PC-3 (cell line): ENCODE results near the gene RANBP10. TPM values are rescaled to one million over a fixed set of nuclear protein-coding genes. Genes with fewer than 3 reads are reported as not detected.
A peak's percentile ranks its signal among the peaks of the same experiment; 100 is the strongest.

Experiments
- ATAC-seq: fragments of 200-7000 bp; cut with Tn5 transposase; 2 replicates; pipeline ENCODE4 v1.9.1; 2020; ENCODE audit warnings: mild to moderate bottlenecking, moderate library complexity
- BruUV-seq: library from RNA; stranded (reverse); fragments of 400-500 nt; replicated peaks from 2 replicates; lab custom pipeline; 2021; lab: Mats Ljungman, UMichigan
- CTCF ChIA-PET: fragments of 300-600 bp; sonication (Branson Sonifier 250); formaldehyde crosslinking; loops from one replicate; lab custom pipeline; 2022; ENCODE audit warnings: antibody characterized with exemption; lab: Charles Lee
- POLR2A ChIA-PET: fragments of 300-600 bp; sonication (Branson Sonifier 250); formaldehyde crosslinking; loops from one replicate; lab custom pipeline; 2022; ENCODE audit warnings: antibody characterized with exemption; ENCODE audit not compliant: unreplicated experiment; lab: Charles Lee
- DNase-seq: peaks from one replicate; pipeline ENCODE4 v3.0.0-alpha.2; 2015
- H2AFZ ChIP-seq: fragments of 300-600 bp; sonication (generic); 2 replicates; pipeline ENCODE4 v1.6.0; 2016; ENCODE audit warnings: antibody characterized with exemption, low read length
- H3F3A ChIP-seq: fragments of 300-600 bp; sonication (generic); one replicate; pipeline ENCODE4 v1.6.0; 2017; ENCODE audit warnings: antibody characterized with exemption, low read length, control low read depth, mild to moderate bottlenecking; ENCODE audit not compliant: unreplicated experiment
- H3K27ac ChIP-seq: fragments of 300-600 bp; sonication (generic); 2 replicates; pipeline ENCODE4 v1.5.1; 2016; ENCODE audit warnings: mild to moderate bottlenecking, low read length
- H3K27me3 ChIP-seq: fragments of 300-600 bp; sonication (generic); 2 replicates; pipeline ENCODE4 v1.6.1; 2016; ENCODE audit warnings: low read length, mixed read lengths
- H3K36me3 ChIP-seq: fragments of 300-600 bp; sonication (generic); 2 replicates; pipeline ENCODE4 v1.6.1; 2016; ENCODE audit warnings: low read depth, mixed run types, low read length, mixed read lengths
- H3K4me1 ChIP-seq: fragments of 300-600 bp; sonication (generic); 2 replicates; pipeline ENCODE4 v1.5.1; 2016; ENCODE audit warnings: low read length; ENCODE audit not compliant: insufficient read depth
- H3K4me2 ChIP-seq: fragments of 300-600 bp; sonication (generic); 2 replicates; pipeline ENCODE4 v1.6.0; 2016; ENCODE audit warnings: low read length
- H3K4me3 ChIP-seq: fragments of 300-600 bp; sonication (generic); 2 replicates; pipeline ENCODE4 v1.5.1; 2016; ENCODE audit warnings: mild to moderate bottlenecking, low read length, mixed read lengths
- H3K79me2 ChIP-seq: fragments of 300-600 bp; sonication (generic); 2 replicates; pipeline ENCODE4 v1.6.1; 2017; ENCODE audit warnings: low read length, mixed read lengths
- H3K9ac ChIP-seq: fragments of 300-600 bp; sonication (generic); 2 replicates; pipeline ENCODE4 v1.6.0; 2016; ENCODE audit warnings: mild to moderate bottlenecking, low read length
- H3K9me2 ChIP-seq: fragments of 300-600 bp; sonication (generic); replicated peaks from 2 replicates; pipeline ENCODE4 v1.6.1; 2016; ENCODE audit warnings: mixed run types, low read length, mixed read lengths
- H3K9me3 ChIP-seq: fragments of 300-600 bp; sonication (generic); 2 replicates; pipeline ENCODE4 v1.6.1; 2016; ENCODE audit warnings: low read length, mixed read lengths
- H4K20me1 ChIP-seq: fragments of 300-600 bp; sonication (generic); 2 replicates; pipeline ENCODE4 v1.6.1; 2016; ENCODE audit warnings: low read length, mixed read lengths
- CTCF ChIP-seq: fragments of 300-600 bp; sonication (generic); conservative IDR thresholded peaks from 2 replicates; pipeline ENCODE4 v1.5.1; 2017; ENCODE audit warnings: antibody characterized with exemption, low read depth, mild to moderate bottlenecking, low read length
- EZH2 ChIP-seq: fragments of 300-600 bp; sonication (generic); IDR thresholded peaks from one replicate; pipeline ENCODE4 v1.6.1; 2017; ENCODE audit warnings: antibody characterized with exemption, mild to moderate bottlenecking, low read length; ENCODE audit not compliant: unreplicated experiment
- EZH2phosphoT487 ChIP-seq: fragments of 300-600 bp; sonication (generic); IDR thresholded peaks from 2 replicates; pipeline ENCODE4 v1.6.1; 2018; ENCODE audit warnings: mild to moderate bottlenecking, antibody characterized with exemption, low read length, borderline replicate concordance
- intact Hi-C: fragments of 100-400 bp; cut with micrococcal nuclease; formaldehyde crosslinking; loops from 2 replicates; pipeline ENCODE4 v1.9.0; 2023
- total RNA-seq: library from RNA; depleted of rRNA; stranded (reverse); fragments of >200 nt; gene quantifications from 2 replicates; pipeline ENCODE4 v1.2.3, GENCODE V29; 2014

RANBP10 gene
- total RNA-seq, 1 experiment from 2014 or later, result 5.5 TPM

GRCh38 chr16:67853670-67854069 lies 47.3 kb upstream of the RANBP10 start:
- H3K79me2 ChIP-seq, result peaks cover 95% of the 10 kb centered on the region
- no peak overlapping the region for H3K4me3 ChIP-seq
- no peaks in the 10 kb centered on the region for H3K36me3 ChIP-seq
- no peaks in the 10 kb centered on the region for H4K20me1 ChIP-seq
- no peak overlapping the region for H2AFZ ChIP-seq
- no peak overlapping the region for H3K4me2 ChIP-seq
- ATAC-seq, result no peak
- BruUV-seq, result no TSS peak
- no peaks in the 10 kb centered on the region for H3K27me3 ChIP-seq
- no peaks in the 10 kb centered on the region for H3K9me2 ChIP-seq
- CTCF ChIA-PET, result no interaction called here
- TF ChIP-seq EZH2 (no peak), EZH2phosphoT487 (no peak), CTCF (no peak)
- no peaks in the 10 kb centered on the region for H3F3A ChIP-seq
- peaks cover 22% of the 10 kb centered on the region for H3K4me1 ChIP-seq
- H3K9ac ChIP-seq, result no peak overlapping the region
- no peak overlapping the region for H3K27ac ChIP-seq
- intact Hi-C loops, result no loop called here
- no peak for DNase-seq
- POLR2A ChIA-PET, result no interaction called here
- no peaks in the 10 kb centered on the region for H3K9me3 ChIP-seq

GRCh38 chr16:67848118-67848517 lies 41.8 kb upstream of the RANBP10 start:
- POLR2A ChIA-PET, result no interaction called here

More at GRCh38 chr16:67848118-67848517, 41.8 kb upstream of the RANBP10 start:
- Histone ChIP-seq H2AFZ (no peak overlapping the region), H3K4me3 (peak overlapping the region; percentile 98), H3K4me1 (peaks cover 33% of the 10 kb centered on the region), H3K27ac (peak overlapping the region; percentile 81), H3K9ac (peak overlapping the region; percentile 100), H3K9me3 (no peaks in the 10 kb centered on the region), H4K20me1 (peaks cover 14% of the 10 kb centered on the region; the same call in 1 of the 2 replicates), H3K9me2 (no peaks in the 10 kb centered on the region), H3K27me3 (no peaks in the 10 kb centered on the region), H3K4me2 (peak overlapping the region; percentile 90), H3K79me2 (peaks cover 91% of the 10 kb centered on the region), H3K36me3 (no peaks in the 10 kb centered on the region), H3F3A (no peaks in the 10 kb centered on the region)
- ATAC-seq, result no peak
- DNase-seq, result no peak
- no TSS peak for BruUV-seq
- intact Hi-C loops, result no loop called here
- TF ChIP-seq CTCF (no peak), EZH2 (no peak), EZH2phosphoT487 (no peak)
- CTCF ChIA-PET, result no interaction called here
